DND-41 (cell line): ENCODE measurements around the gene ITGB2.

Source experiments
- ATAC-seq: fragments of 200-7000 bp; cut with Tn5 transposase; 3 replicates; pipeline ENCODE4 v1.9.1; 2021; ENCODE audit warnings: low read depth; ENCODE audit not compliant: insufficient read depth
- DNase-seq: peaks from one replicate; pipeline ENCODE4 v3.0.0-alpha.2; 2020
- H2AFZ ChIP-seq: 2 replicates; pipeline ENCODE4 v1.6.0; 2012; ENCODE audit warnings: low read depth, low read length
- H3K27ac ChIP-seq: 2 replicates; pipeline ENCODE4 v1.5.1; 2012; ENCODE audit warnings: low read length, inconsistent platforms
- H3K27me3 ChIP-seq: fragments of 200-600 bp; sonication (generic); 2 replicates; pipeline ENCODE4 v1.6.0; 2012; ENCODE audit warnings: low read length, mild to moderate bottlenecking, inconsistent platforms; ENCODE audit not compliant: insufficient read depth, poor library complexity
- H3K36me3 ChIP-seq: 2 replicates; pipeline ENCODE4 v1.5.1; 2012; ENCODE audit warnings: low read length, inconsistent platforms; ENCODE audit not compliant: insufficient read depth
- H3K4me1 ChIP-seq: 2 replicates; pipeline ENCODE4 v1.5.1; 2012; ENCODE audit warnings: mild to moderate bottlenecking, low read length; ENCODE audit not compliant: insufficient read depth
- H3K4me2 ChIP-seq: 2 replicates; pipeline ENCODE4 v1.6.0; 2012; ENCODE audit warnings: mild to moderate bottlenecking, moderate library complexity, low read length, inconsistent platforms; ENCODE audit not compliant: insufficient read depth
- H3K4me3 ChIP-seq, 2 experiments: fragments of 200-600 bp in 1 of 2; shearing (Covaris generic) in 1 of 2; 2 replicates each; pipeline ENCODE4 v1.5.1; 2012 to 2016; ENCODE audit warnings: inconsistent platforms in 2 of 2, low read length in 2 of 2, mild to moderate bottlenecking in 2 of 2, low read depth in 1 of 2, moderate library complexity in 1 of 2
- H3K79me2 ChIP-seq: 2 replicates; pipeline ENCODE4 v1.6.0; 2012; ENCODE audit warnings: low read length, inconsistent platforms; ENCODE audit not compliant: insufficient read depth
- H3K9ac ChIP-seq: 2 replicates; pipeline ENCODE4 v1.6.0; 2012; ENCODE audit warnings: low read depth, mild to moderate bottlenecking, inconsistent platforms, low read length, moderate library complexity
- H3K9me3 ChIP-seq: 2 replicates; pipeline ENCODE4 v1.5.1; 2012; ENCODE audit warnings: low read length, moderate library complexity, mild to moderate bottlenecking, inconsistent platforms; ENCODE audit not compliant: insufficient read depth, severe bottlenecking
- H4K20me1 ChIP-seq: 2 replicates; pipeline ENCODE4 v1.6.0; 2012; ENCODE audit warnings: low read length; ENCODE audit not compliant: insufficient read depth
- CTCF ChIP-seq: IDR thresholded peaks from 2 replicates; pipeline ENCODE4 v1.5.1; 2012; ENCODE audit warnings: borderline replicate concordance, low read length, moderate library complexity, mild to moderate bottlenecking; ENCODE audit not compliant: poor library complexity, severe bottlenecking; ENCODE audit errors: extremely low read depth
- EZH2 ChIP-seq: IDR thresholded peaks from 3 replicates; pipeline ENCODE4 v1.6.1; 2012; ENCODE audit warnings: borderline replicate concordance, low read depth, mild to moderate bottlenecking, moderate library complexity, low read length, inconsistent platforms; ENCODE audit not compliant: severe bottlenecking

ITGB2 gene

GRCh38 chr21:44874497-44875315 is 46.0 kb downstream of the ITGB2 start:
- peak overlapping the region; percentile 84 for H2AFZ ChIP-seq
- peak; percentile 62 for DNase-seq
- H3K9me3 ChIP-seq: no peaks in the 10 kb centered on the region
- H3K4me2 ChIP-seq: peak overlapping the region; percentile 99
- ATAC-seq: peak; percentile 26
- H3K4me3 ChIP-seq: peak overlapping the region; percentile 39 to 87
- TF ChIP-seq EZH2 (peak; percentile 94), CTCF (no peak)
- H3K27me3 ChIP-seq: peaks cover 23% of the 10 kb centered on the region
- peak overlapping the region; percentile 77 for H3K9ac ChIP-seq
- peaks cover 46% of the 10 kb centered on the region for H3K4me1 ChIP-seq
- peaks cover 6% of the 10 kb centered on the region; the same call in 1 of the 2 replicates for H3K36me3 ChIP-seq
- H3K79me2 ChIP-seq: peaks cover 37% of the 10 kb centered on the region
- H4K20me1 ChIP-seq: peaks cover 32% of the 10 kb centered on the region
- peak overlapping the region; percentile 69 for H3K27ac ChIP-seq

GRCh38 chr21:44874240-44874496 is 46.5 kb downstream of the ITGB2 start:
- Histone ChIP-seq H3K4me1 (peaks cover 48% of the 10 kb centered on the region), H3K79me2 (peaks cover 42% of the 10 kb centered on the region), H3K9ac (peak overlapping the region; percentile 77), H3K27ac (peak overlapping the region; percentile 69), H3K27me3 (peaks cover 23% of the 10 kb centered on the region), H2AFZ (peak overlapping the region; percentile 84), H3K4me2 (peak overlapping the region; percentile 99), H3K36me3 (peaks cover 6% of the 10 kb centered on the region; the same call in 1 of the 2 replicates), H4K20me1 (peaks cover 35% of the 10 kb centered on the region), H3K4me3 (peak overlapping the region; percentile 39 to 87), H3K9me3 (no peaks in the 10 kb centered on the region)
- TF ChIP-seq CTCF (no peak), EZH2 (no peak)
- ATAC-seq: peak; percentile 5
- peak; percentile 41 for DNase-seq

GRCh38 chr21:44873356-44874239 is 47.1 kb downstream of the ITGB2 start, which contains the start of gene PTTG1IP:
TSS of gene PTTG1IP (minus strand) at chr21:44873690. CDS start at chr21:44873616, 74 bp downstream.
- H4K20me1 ChIP-seq: peaks cover 41% of the 10 kb centered on the region
- peak within 1 kb of the TSS; percentile 84 for H2AFZ ChIP-seq
- no peaks in the 10 kb centered on the region for H3K9me3 ChIP-seq
- peaks cover 52% of the 10 kb centered on the region for H3K4me1 ChIP-seq
- TF ChIP-seq EZH2 (no peak), CTCF (no peak)
- peak within 1 kb of the TSS; percentile 77 for H3K9ac ChIP-seq
- H3K79me2 ChIP-seq: peaks cover 48% of the 10 kb centered on the region
- peak; percentile 99 for DNase-seq
- peaks cover 6% of the 10 kb centered on the region; the same call in 1 of the 2 replicates for H3K36me3 ChIP-seq
- peak within 1 kb of the TSS; percentile 74 to 87 for H3K4me3 ChIP-seq
- peak within 1 kb of the TSS; percentile 69 for H3K27ac ChIP-seq
- peak within 1 kb of the TSS; percentile 99 for H3K4me2 ChIP-seq
- H3K27me3 ChIP-seq: peaks cover 20% of the 10 kb centered on the region
- ATAC-seq: peak; percentile 83
